ACHN (cell line): ENCODE results near the gene EQTN.
"Not testable (repeated sequence)": the region's sequence is repeated elsewhere in the genome, so short reads cannot be mapped to it uniquely, and the experiment has no call there.

Experiments used
- DNase-seq: peaks from one replicate; pipeline ENCODE4 v3.0.0-alpha.2; 2015
- in situ Hi-C: cut with HindIII; loops from 2 replicates; pipeline ENCODE4 v1.10.0; 2017; ENCODE audit warnings: low sequenced_read_pairs, low pct_ligation_motif_present, low pct_unique_long_range_greater_than_20kb

EQTN gene

DNA sequence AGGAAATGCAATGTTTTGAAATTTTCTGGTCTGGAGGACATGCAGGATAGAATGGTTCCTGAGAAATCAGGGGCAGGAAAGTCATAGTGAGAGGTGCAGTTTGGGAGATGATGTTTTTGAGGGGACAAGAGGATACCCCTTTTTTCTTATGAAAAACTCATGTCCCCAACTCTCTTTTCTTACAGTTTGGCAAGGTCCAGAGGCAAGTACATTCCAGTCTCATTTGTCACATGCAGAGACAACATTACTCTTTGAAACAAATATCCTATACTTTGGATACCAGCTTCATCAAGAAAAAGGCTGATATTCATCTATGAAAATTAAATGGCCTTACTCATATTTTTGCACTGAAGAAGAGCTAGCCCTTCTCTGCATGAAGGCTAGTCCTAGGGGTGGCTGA is 48.2 kb downstream of the EQTN start:
- in situ Hi-C loops: no loop called here
- DNase-seq: no peak

DNA sequence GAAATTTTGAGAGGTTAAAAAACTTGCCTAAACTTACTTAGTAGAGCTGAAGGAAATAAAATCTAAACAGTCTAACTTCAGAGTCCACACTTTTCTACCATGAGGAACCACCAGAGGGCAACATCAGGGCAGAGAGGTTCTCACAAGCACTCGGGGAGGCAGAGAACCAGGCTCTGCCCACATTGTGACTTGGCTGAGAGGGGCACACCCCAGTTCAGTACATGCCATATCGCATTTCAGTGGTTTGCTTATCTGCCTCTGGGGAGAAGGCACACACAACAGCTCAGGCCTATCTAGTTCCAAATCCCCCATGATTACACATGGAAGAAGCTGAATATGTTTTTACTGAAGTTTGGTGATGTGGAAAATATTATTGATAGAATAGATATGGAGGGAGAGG is 49.2 kb downstream of the EQTN start:
- in situ Hi-C loops: no loop called here
- DNase-seq: peak; percentile 42

DNA sequence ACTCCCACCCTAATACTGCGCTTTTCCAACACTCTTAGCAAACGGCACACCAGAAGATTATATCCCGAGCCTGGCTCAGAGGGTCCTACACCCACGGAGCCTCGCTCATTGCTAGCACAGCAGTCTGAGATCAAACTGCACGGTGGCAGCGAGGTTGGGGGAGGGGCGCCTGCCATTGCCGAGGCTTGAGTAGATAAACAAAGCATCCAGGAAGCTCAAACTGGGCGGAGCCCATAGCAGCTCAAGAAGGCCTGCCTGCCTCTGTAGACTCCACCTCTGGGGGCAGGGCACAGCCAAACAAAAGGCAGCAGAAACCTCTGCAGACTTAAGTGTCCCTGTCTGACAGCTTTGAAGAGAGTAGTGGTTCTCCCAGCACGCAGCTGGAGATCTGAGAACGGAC is 57.3 kb downstream of the EQTN start:
- DNase-seq, in situ Hi-C loops: not testable (repeated sequence)
